Measurements from ENCODE around the gene CAVIN3. TPM values are rescaled to one million over a fixed set of nuclear protein-coding genes. Genes with fewer than 3 reads are reported as not detected.

The CAVIN3 gene
- total RNA-seq, 1 donor from 2014 or later = 2.9 TPM

- Histone ChIP-seq H3K79me2 (ENCODE audit: low read depth) (no peaks in the 10 kb centered on the region), H3K9me3 (ENCODE audit: low read depth) (no peaks in the 10 kb centered on the region), H3K9ac (no peak overlapping the region), H2AFZ (replicated peaks) (no peak overlapping the region), H3K27me3 (no peaks in the 10 kb centered on the region), H4K20me1 (ENCODE audit: low read depth) (no peaks in the 10 kb centered on the region), H3K4me2 (no peak overlapping the region), H3K4me3 (no peak overlapping the region), H3K36me3 (no peaks in the 10 kb centered on the region), H3F3A (ENCODE audit: low read depth) (no peaks in the 10 kb centered on the region), H3K4me1 (peaks cover 5% of the 10 kb centered on the region), H3K27ac (no peak overlapping the region)
- no peaks in the 10 kb centered on the region for H3K36me3 Mint-ChIP-seq
- H3K4me3 Mint-ChIP-seq = no peak overlapping the region
- no peak for DNase-seq (ENCODE audit: low spot score)
- H3K27me3 Mint-ChIP-seq (ENCODE audit: insufficient read depth, low read depth) = peaks cover 2% of the 10 kb centered on the region
- H3K27ac Mint-ChIP-seq = no peak overlapping the region
- H3K9me3 Mint-ChIP-seq = no peaks in the 10 kb centered on the region
- H3K4me1 Mint-ChIP-seq = no peaks in the 10 kb centered on the region
- no peak for TF ChIP-seq CTCF (IDR thresholded peaks at IDR 0.05)
- TF ChIP-seq EZH2phosphoT487 (IDR thresholded peaks at IDR 0.05) = no peak
- no peak for TF ChIP-seq EZH2 (IDR thresholded peaks at IDR 0.05)
Measured at GRCh38 chr11:6333095-6333494, 12.8 kb upstream of the CAVIN3 start.

GRCh38 chr11:6332066-6332465, 11.8 kb upstream of the CAVIN3 start:
- TF ChIP-seq CTCF (IDR thresholded peaks at IDR 0.05) = no peak
- TF ChIP-seq EZH2 (IDR thresholded peaks at IDR 0.05) = no peak
- no peak for TF ChIP-seq EZH2phosphoT487 (IDR thresholded peaks at IDR 0.05)
- Mint-ChIP-seq H3K36me3 (no peaks in the 10 kb centered on the region), H3K4me1 (no peaks in the 10 kb centered on the region), H3K9me3 (no peaks in the 10 kb centered on the region), H3K27me3 (ENCODE audit: insufficient read depth, low read depth) (peaks cover 2% of the 10 kb centered on the region), H3K4me3 (no peak overlapping the region), H3K27ac (no peak overlapping the region)
- H3K27me3 ChIP-seq = no peaks in the 10 kb centered on the region
- peaks cover 5% of the 10 kb centered on the region for H3K4me1 ChIP-seq
- H3F3A ChIP-seq (ENCODE audit: low read depth) = no peaks in the 10 kb centered on the region
- no peak overlapping the region for H3K4me3 ChIP-seq
- DNase-seq (ENCODE audit: low spot score) = no peak
- H3K9ac ChIP-seq = no peak overlapping the region
- H3K9me3 ChIP-seq (ENCODE audit: low read depth) = no peaks in the 10 kb centered on the region
- no peak overlapping the region for H3K27ac ChIP-seq
- no peaks in the 10 kb centered on the region for H4K20me1 ChIP-seq (ENCODE audit: low read depth)
- H3K36me3 ChIP-seq = no peaks in the 10 kb centered on the region
- no peak overlapping the region for H3K4me2 ChIP-seq
- H3K79me2 ChIP-seq (ENCODE audit: low read depth) = no peaks in the 10 kb centered on the region
- no peak overlapping the region for H2AFZ ChIP-seq (replicated peaks)

GRCh38 chr11:6328321-6328720, 8.0 kb upstream of the CAVIN3 start:
- no peaks in the 10 kb centered on the region for H3K36me3 ChIP-seq
- Mint-ChIP-seq H3K27me3 (ENCODE audit: insufficient read depth, low read depth) (peaks cover 2% of the 10 kb centered on the region), H3K4me1 (no peaks in the 10 kb centered on the region), H3K27ac (no peak overlapping the region), H3K36me3 (no peaks in the 10 kb centered on the region), H3K4me3 (no peak overlapping the region), H3K9me3 (no peaks in the 10 kb centered on the region)
- H3K27ac ChIP-seq = no peak overlapping the region
- no peaks in the 10 kb centered on the region for H4K20me1 ChIP-seq (ENCODE audit: low read depth)
- H3K27me3 ChIP-seq = no peaks in the 10 kb centered on the region
- no peaks in the 10 kb centered on the region for H3K9me3 ChIP-seq (ENCODE audit: low read depth)
- no peak overlapping the region for H3K4me3 ChIP-seq
- no peak for DNase-seq (ENCODE audit: low spot score)
- H3K9ac ChIP-seq = no peak overlapping the region
- peaks cover 20% of the 10 kb centered on the region for H3K4me1 ChIP-seq
- H2AFZ ChIP-seq (replicated peaks) = no peak overlapping the region
- no peak overlapping the region for H3K4me2 ChIP-seq
- no peak for TF ChIP-seq CTCF (IDR thresholded peaks at IDR 0.05)
- no peak for TF ChIP-seq EZH2phosphoT487 (IDR thresholded peaks at IDR 0.05)
- TF ChIP-seq EZH2 (IDR thresholded peaks at IDR 0.05) = no peak
- H3F3A ChIP-seq (ENCODE audit: low read depth) = peaks cover 8% of the 10 kb centered on the region
- H3K79me2 ChIP-seq (ENCODE audit: low read depth) = no peaks in the 10 kb centered on the region

All from neural progenitor cell (in vitro differentiated cells).